ENCODE measurements around the gene LPP.

LPP gene

GRCh38 chr3:188319569-188319968, 165.6 kb downstream of the LPP start:
- no peak for DNase-seq

GRCh38 chr3:188320757-188321156, 166.8 kb downstream of the LPP start:
- Histone ChIP-seq H3K36me3 (replicated peaks) (no peaks in the 10 kb centered on the region), H3K4me3 (ENCODE audit: low read depth, low read length) (no peak overlapping the region), H3K27ac (no peak overlapping the region), H3K27me3 (replicated peaks) (no peaks in the 10 kb centered on the region)
- TF ChIP-seq, protein P1, sequence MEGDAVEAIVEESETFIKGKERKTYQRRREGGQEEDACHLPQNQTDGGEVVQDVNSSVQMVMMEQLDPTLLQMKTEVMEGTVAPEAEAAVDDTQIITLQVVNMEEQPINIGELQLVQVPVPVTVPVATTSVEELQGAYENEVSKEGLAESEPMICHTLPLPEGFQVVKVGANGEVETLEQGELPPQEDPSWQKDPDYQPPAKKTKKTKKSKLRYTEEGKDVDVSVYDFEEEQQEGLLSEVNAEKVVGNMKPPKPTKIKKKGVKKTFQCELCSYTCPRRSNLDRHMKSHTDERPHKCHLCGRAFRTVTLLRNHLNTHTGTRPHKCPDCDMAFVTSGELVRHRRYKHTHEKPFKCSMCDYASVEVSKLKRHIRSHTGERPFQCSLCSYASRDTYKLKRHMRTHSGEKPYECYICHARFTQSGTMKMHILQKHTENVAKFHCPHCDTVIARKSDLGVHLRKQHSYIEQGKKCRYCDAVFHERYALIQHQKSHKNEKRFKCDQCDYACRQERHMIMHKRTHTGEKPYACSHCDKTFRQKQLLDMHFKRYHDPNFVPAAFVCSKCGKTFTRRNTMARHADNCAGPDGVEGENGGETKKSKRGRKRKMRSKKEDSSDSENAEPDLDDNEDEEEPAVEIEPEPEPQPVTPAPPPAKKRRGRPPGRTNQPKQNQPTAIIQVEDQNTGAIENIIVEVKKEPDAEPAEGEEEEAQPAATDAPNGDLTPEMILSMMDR (IDR thresholded peaks at IDR 0.05; ENCODE audit: low read depth, low read length, missing control alignments), result peak; percentile 62
- peak; percentile 52 for DNase-seq
- in situ Hi-C loops (cut with HindIII; ENCODE audit: low pct_ligation_motif_present, low sequenced_read_pairs), result no loop called here

More at GRCh38 chr3:188319569-188319968, 165.6 kb downstream of the LPP start:
- in situ Hi-C loops (cut with HindIII; ENCODE audit: low pct_ligation_motif_present, low sequenced_read_pairs), result no loop called here
- no peak overlapping the region for H3K27ac ChIP-seq
- H3K27me3 ChIP-seq (replicated peaks), result no peaks in the 10 kb centered on the region
- H3K36me3 ChIP-seq (replicated peaks), result no peaks in the 10 kb centered on the region
- no peak overlapping the region for H3K4me3 ChIP-seq (ENCODE audit: low read depth, low read length)
- TF ChIP-seq, protein P1 (IDR thresholded peaks at IDR 0.05; ENCODE audit: low read depth, low read length, missing control alignments), result no peak

DNA sequence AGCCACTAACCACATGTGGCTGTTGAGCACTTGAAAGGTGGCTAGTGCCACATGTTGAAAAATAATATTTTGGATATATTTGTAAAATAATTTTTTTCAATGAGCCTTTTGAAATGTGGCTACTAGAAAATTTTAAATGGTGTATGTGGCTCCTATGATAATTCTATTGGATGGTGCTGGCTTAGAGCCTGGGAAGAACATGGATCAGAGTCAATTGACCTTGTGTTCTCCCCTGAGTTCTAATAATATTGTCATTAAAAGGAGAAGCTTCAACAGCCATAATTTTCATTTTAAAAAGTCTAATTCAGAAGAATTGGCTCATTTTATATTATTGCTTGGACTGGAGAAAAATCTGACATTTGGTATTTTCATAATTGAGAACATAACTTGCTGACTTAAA, 167.3 kb downstream of the LPP start:
- Histone ChIP-seq H3K36me3 (replicated peaks) (no peaks in the 10 kb centered on the region), H3K4me3 (ENCODE audit: low read depth, low read length) (no peak overlapping the region), H3K27ac (no peak overlapping the region), H3K27me3 (replicated peaks) (no peaks in the 10 kb centered on the region)
- in situ Hi-C loops (cut with HindIII; ENCODE audit: low pct_ligation_motif_present, low sequenced_read_pairs), result no loop called here
- no peak for DNase-seq
- TF ChIP-seq, protein P1 (IDR thresholded peaks at IDR 0.05; ENCODE audit: low read depth, low read length, missing control alignments), result no peak

DNA sequence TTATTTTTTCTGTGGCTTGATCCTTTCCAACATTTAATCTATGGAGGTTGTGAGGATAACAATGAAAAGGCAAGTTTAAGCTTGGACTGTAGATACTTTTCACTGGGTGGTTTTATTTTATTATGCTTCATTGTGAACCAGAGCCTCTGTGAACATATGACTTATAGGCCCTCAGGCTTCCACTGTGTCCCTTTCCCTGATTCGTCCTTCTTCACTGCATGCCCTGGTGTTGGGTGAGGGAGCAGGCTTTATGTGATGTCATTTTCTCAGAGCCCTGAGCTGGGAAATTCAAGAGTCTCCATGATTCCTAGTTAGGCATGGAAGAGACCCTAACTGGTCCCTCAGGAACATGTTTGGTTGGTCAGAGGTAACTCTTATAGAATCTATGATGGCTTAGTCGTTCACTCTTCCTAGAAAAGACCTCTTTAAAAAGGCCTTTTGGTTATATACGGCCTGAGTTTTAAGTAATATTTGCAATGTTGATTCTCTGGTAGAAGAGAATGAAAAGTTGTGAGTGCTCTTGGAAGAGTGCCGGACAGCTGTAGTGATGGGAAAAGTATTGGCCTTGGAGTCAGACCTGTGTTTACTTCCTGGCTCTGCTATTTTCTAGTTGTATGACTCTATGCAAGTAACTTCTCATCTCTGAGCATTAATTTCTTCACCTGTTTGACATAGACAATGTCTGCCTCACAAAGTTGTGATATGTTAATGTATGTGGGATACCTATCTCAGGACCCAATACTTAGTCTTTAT, 168.4 kb downstream of the LPP start:
- Histone ChIP-seq H3K36me3 (replicated peaks) (no peaks in the 10 kb centered on the region), H3K27me3 (replicated peaks) (no peaks in the 10 kb centered on the region), H3K27ac (no peak overlapping the region), H3K4me3 (ENCODE audit: low read depth, low read length) (no peak overlapping the region)
- DNase-seq, result no peak
- TF ChIP-seq, protein P1 (IDR thresholded peaks at IDR 0.05; ENCODE audit: low read depth, low read length, missing control alignments), result no peak
- in situ Hi-C loops (cut with HindIII; ENCODE audit: low pct_ligation_motif_present, low sequenced_read_pairs), result no loop called here

GRCh38 chr3:188323067-188323842, 169.3 kb downstream of the LPP start:
- H3K27me3 ChIP-seq (replicated peaks), result no peaks in the 10 kb centered on the region
- in situ Hi-C loops (cut with HindIII; ENCODE audit: low pct_ligation_motif_present, low sequenced_read_pairs), result no loop called here
- H3K4me3 ChIP-seq (ENCODE audit: low read depth, low read length), result no peak overlapping the region
- no peaks in the 10 kb centered on the region for H3K36me3 ChIP-seq (replicated peaks)
- H3K27ac ChIP-seq, result no peak overlapping the region
- DNase-seq, result no peak
- TF ChIP-seq, protein P1 (IDR thresholded peaks at IDR 0.05; ENCODE audit: low read depth, low read length, missing control alignments), result no peak
